Measurements from ENCODE around the gene SFXN1.

SFXN1 gene

GRCh38 chr5:175466700-175467318 lies 11.6 kb upstream of the SFXN1 start:
- no peak for DNase-seq

DNA sequence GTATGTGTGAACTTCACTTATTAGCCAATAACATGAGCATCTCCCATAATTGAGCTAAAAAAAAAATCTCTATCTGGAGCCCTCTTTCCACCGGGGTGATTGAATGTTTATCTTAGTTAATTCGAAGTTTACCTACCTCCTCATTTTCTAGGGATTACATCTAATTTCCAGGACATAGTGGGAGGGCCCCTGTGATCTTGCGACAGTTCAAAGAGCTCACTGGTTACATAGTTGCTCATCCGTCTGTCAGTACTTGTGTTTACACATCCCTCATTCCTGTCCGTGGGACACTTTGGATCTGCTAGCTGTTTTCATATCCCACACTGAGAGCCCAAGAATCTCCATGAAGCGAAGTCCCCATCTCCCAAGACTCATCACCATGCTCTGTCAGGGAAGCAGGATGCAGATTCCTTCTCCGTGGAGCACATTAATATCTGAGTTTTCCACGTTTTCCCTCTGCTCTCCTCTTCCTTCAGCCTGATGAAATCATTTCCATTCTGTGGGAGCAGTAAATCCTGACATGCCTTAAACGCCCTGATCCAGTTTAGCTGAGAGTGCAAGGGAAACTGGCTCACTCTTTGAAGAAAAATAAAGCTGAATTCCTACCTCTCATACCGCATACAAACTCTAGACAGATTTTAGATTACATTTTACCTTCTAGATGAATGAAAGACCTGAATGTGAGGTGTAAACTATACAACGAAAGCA lies 10.2 kb upstream of the SFXN1 start:
- no peak for DNase-seq

GRCh38 chr5:175468892-175469291 lies 9.5 kb upstream of the SFXN1 start:
- DNase-seq, result no peak

DNA sequence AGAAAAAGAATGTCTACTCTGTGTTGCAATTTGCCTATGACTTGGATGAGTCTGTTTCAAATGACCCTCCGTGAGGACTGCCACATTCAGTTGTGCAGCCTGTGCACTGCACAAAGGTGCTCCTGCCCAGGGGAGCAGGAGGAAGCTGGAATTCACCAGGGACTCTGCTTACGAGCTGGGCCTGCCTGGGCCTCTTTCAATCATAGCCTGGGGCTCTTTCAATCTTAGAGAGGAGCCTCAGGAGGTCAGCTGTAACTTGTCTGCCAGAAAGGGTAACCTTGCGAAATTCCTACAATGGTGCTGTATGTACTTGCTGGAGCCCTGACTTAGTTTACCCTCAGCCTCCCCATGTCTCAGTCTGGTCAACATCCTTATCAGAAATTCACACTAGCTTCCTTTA lies 8.4 kb upstream of the SFXN1 start:
- DNase-seq, result no peak

DNA sequence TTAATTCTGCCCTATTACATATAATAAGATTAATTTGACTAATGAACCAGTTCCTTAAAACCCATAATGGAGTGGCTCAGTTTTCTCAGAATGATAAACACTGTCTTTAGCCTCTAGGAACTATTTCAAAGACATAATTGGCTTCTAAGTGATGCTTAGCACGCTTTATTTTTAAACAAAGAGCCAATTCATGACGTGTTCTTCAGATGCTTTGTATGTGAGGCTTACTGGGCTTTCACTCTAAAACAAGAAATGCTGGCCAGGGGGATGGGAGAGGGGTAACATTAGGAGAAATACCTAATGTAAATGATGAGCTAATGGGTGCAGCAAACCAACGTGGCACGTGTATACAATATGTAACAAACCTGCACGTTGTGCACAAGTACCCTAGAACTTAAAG lies 7.6 kb upstream of the SFXN1 start:
- no peak for DNase-seq

- no peak for DNase-seq
Observed at GRCh38 chr5:175471196-175471595, 7.2 kb upstream of the SFXN1 start.

DNA sequence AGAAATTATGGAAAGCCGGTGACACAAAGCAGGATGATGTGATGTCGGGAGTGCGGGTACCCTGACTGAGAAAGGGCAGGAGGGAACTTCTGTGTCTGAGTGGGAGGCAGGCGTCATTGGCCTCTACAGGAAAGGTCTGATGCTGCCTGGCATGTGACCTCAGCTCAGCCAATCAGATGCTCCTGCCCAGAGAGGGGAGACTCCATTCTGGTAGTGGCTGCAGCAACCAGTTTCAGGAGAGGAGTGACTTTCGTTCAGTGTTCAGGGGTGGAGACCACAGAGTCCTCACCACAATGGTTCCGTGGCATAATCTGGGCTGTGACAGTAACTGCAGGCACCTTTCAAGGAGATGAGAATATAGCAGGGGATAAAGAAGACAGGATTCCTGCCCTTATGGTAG lies 6.7 kb upstream of the SFXN1 start:
- no peak for DNase-seq

DNA sequence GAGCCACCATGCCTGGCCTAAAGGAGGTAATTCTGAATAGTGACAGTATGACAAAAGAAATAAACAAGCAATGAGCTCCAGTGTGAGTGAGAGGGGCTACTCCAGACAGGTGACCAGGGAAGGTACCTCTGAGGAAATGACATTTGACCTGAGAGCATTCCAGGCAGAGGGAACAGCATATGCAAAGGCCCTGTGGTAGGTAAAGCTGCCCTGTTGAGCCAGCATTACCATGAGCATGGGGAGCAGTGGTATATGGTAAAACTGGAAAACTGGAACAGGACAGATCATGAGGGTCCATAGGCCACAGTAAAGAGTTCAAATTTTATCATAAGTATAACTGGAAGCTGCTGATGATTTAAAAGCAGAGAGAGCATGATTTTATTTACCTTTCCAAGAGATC lies 6.0 kb upstream of the SFXN1 start:
- DNase-seq, result no peak

GRCh38 chr5:175475248-175475647 lies 3.1 kb upstream of the SFXN1 start:
- no peak for DNase-seq

DNA sequence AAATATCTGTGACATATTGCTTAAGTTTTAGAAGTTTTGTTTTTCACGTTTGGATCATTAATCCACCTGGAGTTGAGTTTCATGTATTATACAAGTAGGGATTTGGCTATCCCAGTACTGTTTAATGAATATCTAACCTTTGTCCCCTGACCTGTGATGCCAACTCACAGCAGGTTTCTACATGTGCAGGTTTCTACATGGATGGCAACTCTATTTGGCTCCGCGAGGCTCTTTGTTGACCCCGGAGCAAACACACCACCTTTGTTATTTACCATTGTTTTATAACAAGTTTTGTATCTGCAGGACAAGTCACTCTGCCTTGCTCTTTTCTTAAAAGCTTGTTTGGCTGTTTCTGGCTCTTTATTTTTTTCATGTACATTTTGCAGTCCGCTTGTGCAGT lies 920 bp upstream of the SFXN1 start:
- no peak for DNase-seq

GRCh38 chr5:175478008-175478383 lies 364 bp upstream of the SFXN1 start:
- no peak for DNase-seq

- DNase-seq, result no peak
Observed at GRCh38 chr5:175479125-175479881, 943 bp downstream of the SFXN1 start.

GRCh38 chr5:175483337-175483736 lies 5.0 kb downstream of the SFXN1 start:
- DNase-seq, result no peak

GRCh38 chr5:175484322-175484721 lies 6.0 kb downstream of the SFXN1 start:
- DNase-seq, result no peak

DNA sequence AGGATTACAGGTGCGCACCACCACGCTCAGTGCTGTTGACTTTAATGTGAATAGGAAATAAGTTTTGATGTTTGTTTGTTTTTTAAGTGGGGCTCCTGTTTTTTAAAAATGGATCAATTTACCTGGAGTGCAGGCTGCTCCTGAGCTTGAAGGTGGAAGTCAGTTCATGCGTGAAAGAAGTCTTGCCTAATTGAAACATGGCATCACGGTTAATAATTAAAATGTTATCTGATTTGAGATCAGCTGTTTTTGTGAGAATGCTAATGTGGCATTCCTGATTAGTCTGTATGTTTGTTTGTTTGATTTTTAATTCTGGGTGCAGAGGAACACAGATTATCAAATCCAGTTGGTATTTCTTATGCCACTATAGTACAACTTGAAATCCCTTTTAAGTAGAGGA lies 6.5 kb downstream of the SFXN1 start:
- DNase-seq, result no peak

GRCh38 chr5:175485631-175486030 lies 7.3 kb downstream of the SFXN1 start:
- no peak for DNase-seq

- DNase-seq, result no peak
Observed at GRCh38 chr5:175487514-175488222, 9.3 kb downstream of the SFXN1 start.

DNA sequence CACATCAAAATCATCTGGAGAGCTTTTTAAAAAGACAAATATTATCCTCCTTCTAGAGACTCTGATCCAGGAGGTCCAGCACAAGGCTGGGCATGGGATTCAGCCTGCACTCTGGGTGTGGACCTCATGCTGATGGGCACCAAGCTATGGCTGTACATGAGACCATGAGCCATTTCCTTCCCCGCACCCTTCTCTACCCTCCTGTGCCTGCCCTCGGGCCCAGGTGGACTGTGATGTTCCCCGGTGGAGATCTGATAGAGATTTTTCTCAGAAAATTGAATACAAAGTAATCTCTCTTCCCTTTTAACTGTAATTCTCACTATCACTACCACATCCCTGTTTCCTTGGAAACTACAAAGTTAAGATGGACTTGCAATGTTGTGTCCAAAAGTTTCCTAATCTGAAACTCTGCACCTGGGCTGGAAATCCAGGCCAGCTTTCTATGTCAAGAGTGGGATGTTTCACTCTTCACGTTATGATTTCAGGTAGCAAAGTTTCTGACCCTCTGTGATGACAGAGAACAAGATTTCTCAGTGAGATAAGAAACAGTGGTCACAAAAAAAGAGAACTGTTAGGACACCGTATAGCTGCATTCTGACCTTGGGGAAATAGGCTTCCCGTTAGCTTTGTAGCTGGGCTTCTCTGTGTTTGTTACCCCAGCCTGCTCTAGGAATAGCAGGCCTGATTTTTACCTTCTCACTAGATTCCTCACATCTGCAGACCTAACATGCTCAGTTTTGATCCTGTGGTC lies 11.5 kb downstream of the SFXN1 start:
- DNase-seq, result no peak

GRCh38 chr5:175491223-175491622 lies 12.9 kb downstream of the SFXN1 start:
- DNase-seq, result no peak

DNA sequence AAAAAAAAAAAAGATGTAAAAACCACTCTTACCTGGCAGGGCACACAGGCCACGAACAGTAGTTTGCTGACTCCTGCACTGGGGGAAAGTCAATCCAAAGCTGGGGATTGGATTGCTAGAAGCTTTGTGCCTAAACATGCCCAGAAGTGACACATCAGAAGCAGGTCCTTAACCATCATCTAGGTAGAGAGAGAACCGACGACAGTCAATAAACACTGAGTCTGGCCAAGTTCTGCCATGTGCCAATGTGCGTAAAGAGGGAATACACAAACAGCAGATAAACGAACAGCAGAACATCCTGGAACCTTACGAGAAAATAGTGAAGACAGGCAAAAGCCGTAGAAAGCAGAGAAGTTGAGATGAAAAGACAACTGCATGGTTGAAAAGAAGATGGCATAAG lies 14.9 kb downstream of the SFXN1 start:
- no peak for DNase-seq

- no peak for DNase-seq
Observed at GRCh38 chr5:175493726-175494125, 15.4 kb downstream of the SFXN1 start.

DNA sequence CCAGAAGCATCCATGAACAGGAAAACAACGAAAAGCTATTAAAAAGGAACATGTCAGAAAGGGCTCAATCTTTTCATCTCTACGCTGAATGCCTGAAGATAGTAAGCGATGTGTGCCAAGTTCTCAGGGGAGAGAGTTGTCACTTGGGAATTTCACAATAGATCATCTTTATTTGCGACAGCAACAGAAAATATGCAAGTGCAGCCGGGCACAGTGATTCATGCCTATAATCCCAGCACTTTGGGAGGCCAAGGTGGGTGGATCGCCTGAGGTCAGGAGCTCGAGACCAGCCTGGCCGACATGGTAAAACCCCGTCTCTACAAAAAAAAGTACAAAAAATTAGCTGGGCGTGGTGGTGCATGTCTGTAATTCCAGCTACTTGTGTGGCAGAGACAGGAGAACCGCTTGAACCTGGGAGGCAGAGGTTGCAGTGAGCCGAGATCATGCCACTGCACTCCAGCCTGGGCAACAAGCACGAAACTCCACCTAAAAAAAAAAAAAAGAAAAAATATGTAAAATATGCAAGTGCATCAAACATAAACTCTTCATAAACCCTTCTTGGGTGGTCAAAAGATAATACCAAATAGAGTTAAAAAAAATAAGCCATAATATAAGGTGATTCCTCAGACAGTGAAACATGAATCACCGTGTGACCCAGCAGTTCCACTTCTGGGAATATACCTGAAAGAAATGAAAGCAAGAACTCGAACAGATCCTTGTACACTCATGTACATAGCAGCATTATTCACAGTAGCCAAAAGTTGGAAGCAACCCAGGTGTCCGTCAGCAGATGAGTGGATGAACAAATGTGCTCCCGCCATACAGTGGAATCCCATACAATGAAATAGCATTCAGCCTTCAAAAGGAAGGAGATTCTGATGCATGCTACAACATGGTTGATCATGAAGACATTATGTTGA lies 16.2 kb downstream of the SFXN1 start:
- DNase-seq, result no peak

Data from NCI-H146 (cell line).